ENCODE results near the gene AVP.
A peak's percentile ranks its signal among the peaks of the same experiment; 100 is the strongest.
"Not testable (repeated sequence)": the region's sequence is repeated elsewhere in the genome, so short reads cannot be mapped to it uniquely, and the experiment has no call there.

Gene AVP

GRCh38 chr20:3082955-3083952 is 1.3 kb downstream of the AVP start:
- no peak for DNase-seq (ENCODE audit: low read depth, low spot score)

- DNase-seq (ENCODE audit: low read depth, low spot score) = no peak
Measured at GRCh38 chr20:3082306-3082951, 2.1 kb downstream of the AVP start.

GRCh38 chr20:3081641-3082040 is 2.9 kb downstream of the AVP start:
- no peak for DNase-seq (ENCODE audit: low read depth, low spot score)

- no peak for DNase-seq (ENCODE audit: low read depth, low spot score)
Measured at GRCh38 chr20:3080939-3081388, 3.6 kb downstream of the AVP start.

GRCh38 chr20:3077618-3078134 is 6.8 kb downstream of the AVP start:
- no peak for DNase-seq (ENCODE audit: low read depth, low spot score)

- DNase-seq (ENCODE audit: low read depth, low spot score) = not testable (repeated sequence)
Measured at GRCh38 chr20:3075315-3075714, 9.2 kb downstream of the AVP start.

GRCh38 chr20:3074812-3075211 is 9.7 kb downstream of the AVP start:
- DNase-seq (ENCODE audit: low read depth, low spot score) = no peak

- not testable (repeated sequence) for DNase-seq (ENCODE audit: low read depth, low spot score)
Measured at GRCh38 chr20:3073251-3073643, 11.3 kb downstream of the AVP start.

- no peak for DNase-seq (ENCODE audit: low read depth, low spot score)
Measured at GRCh38 chr20:3072530-3073250, 11.8 kb downstream of the AVP start.

GRCh38 chr20:3071610-3072529 is 12.7 kb downstream of the AVP start, which contains the start of gene OXT:
Gene OXT, plus strand, starts transcription at chr20:3071620. Its CDS starts 36 bp downstream, at chr20:3071656.
- DNase-seq (ENCODE audit: low read depth, low spot score) = peak; percentile 35

GRCh38 chr20:3071266-3071609 is 13.3 kb downstream of the AVP start:
- DNase-seq (ENCODE audit: low read depth, low spot score) = no peak

GRCh38 chr20:3070725-3071124 is 13.8 kb downstream of the AVP start:
- DNase-seq (ENCODE audit: low read depth, low spot score) = no peak

GRCh38 chr20:3068986-3069900 is 15.3 kb downstream of the AVP start:
- no peak for DNase-seq (ENCODE audit: low read depth, low spot score)

- DNase-seq (ENCODE audit: low read depth, low spot score) = no peak
Measured at GRCh38 chr20:3068075-3068474, 16.4 kb downstream of the AVP start.

- DNase-seq (ENCODE audit: low read depth, low spot score) = no peak
Measured at GRCh38 chr20:3067139-3068014, 17.1 kb downstream of the AVP start.

- DNase-seq (ENCODE audit: low read depth, low spot score) = not testable (repeated sequence)
Measured at GRCh38 chr20:3064119-3064518, 20.4 kb downstream of the AVP start.

GRCh38 chr20:3059489-3059888 is 25.0 kb downstream of the AVP start:
- DNase-seq (ENCODE audit: low read depth, low spot score) = no peak

GRCh38 chr20:3051385-3052019 is 33.0 kb downstream of the AVP start:
- DNase-seq (ENCODE audit: low read depth, low spot score) = no peak

All from activated naive CD8-positive, alpha-beta T cell treated with anti-CD3 and anti-CD28 coated beads, Interleukin-2, amount 50 U/mL, for 16 hours (primary cell).